ENCODE measurements around the gene CHCT1.
"Not testable (repeated sequence)": the region's sequence is repeated elsewhere in the genome, so short reads cannot be mapped to it uniquely, and the experiment has no call there.

The CHCT1 gene

GRCh38 chr17:60422162-60422665 is at the start of gene CHCT1:
Gene CHCT1, plus strand, starts transcription at chr17:60422489. Its CDS starts 104 bp downstream, at chr17:60422593.
- no peak for DNase-seq (ENCODE audit: low read depth)

- DNase-seq (ENCODE audit: low read depth): no peak
These were observed 49.4 kb upstream of the CHCT1 start for GRCh38 chr17:60372790-60373483.

- not testable (repeated sequence) for DNase-seq (ENCODE audit: low read depth)
These were observed 44.1 kb upstream of the CHCT1 start for GRCh38 chr17:60378187-60378586.

DNA sequence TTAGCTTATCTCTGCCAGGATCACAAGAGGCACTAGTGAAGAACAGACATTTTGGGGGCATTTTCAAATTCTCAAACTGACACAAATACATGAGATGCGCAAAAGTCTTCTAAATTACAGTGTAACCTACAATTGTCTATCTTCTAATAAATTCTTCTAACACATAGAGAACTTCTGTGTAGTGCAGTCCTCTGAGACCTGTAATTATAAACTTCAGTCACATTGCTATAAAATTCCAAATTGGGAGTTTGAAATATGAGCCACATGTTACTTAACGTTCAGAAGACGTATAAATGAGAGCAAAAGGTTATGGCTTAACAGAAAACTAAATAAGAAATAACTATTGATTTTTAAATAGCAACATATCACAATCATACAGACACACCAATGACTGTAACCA is 42.8 kb upstream of the CHCT1 start:
- DNase-seq (ENCODE audit: low read depth): not testable (repeated sequence)

GRCh38 chr17:60381958-60382357 is 40.3 kb upstream of the CHCT1 start:
- DNase-seq (ENCODE audit: low read depth): no peak

- DNase-seq (ENCODE audit: low read depth): no peak
These were observed 38.9 kb upstream of the CHCT1 start for GRCh38 chr17:60383379-60383778.

DNA sequence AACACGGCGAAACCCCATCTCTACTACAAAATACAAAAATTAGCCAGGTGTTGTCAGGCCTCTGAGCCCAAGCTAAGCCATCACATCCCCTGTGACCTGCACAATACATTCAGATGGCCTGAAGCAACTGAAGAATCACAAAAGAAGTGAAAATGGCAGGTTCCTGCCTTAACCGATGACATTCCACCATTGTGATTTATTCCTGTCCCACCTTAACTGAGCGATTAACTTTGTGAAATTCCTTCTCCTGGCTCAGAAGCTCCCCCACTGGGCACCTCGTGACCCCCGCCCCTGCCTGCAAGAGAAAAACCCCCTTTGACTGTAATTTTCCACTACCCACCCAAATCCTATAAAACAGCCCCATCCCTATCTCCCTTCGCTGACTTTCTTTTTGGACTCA is 37.4 kb upstream of the CHCT1 start:
- not testable (repeated sequence) for DNase-seq (ENCODE audit: low read depth)

DNA sequence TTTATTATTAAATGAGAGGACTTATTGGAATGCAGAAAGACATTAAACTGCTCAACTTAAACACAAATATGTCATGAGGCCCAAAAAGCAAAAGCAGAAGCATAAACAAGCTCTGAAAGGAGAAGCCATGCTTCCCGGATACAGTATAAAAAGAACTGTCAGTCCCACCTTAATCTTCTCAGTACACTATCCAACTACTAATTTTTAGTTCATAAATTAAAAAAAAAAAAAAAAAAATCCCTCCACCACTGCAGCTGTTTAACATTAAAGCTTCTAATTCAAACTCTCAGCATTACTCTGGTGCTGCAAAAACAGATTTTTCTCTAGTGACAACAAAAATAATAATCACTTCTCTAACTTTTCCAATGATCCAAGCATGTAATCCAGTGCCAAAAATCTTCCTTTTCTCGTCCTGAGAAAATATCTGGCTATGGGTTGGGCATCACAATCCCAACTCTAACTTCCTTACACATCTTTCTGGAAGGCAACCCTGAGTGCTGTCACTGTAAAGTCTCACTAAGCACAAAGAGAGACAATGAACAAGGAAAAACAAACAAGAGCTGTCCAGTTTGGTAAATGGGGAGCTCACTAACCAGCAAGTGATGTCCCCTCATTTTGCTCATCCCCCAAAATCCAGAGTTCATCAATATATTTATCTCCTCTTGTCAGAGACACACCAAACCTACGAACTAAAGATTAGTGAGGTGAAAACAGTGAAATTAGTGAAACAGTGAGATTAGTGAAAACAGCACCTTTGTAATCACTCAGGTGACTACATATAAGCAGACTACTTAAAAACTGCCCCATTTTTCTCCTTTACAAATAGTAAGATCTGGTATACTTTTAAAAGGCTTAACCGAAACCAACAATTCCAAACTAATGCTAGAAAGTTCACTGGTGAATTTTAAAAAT is 35.9 kb upstream of the CHCT1 start:
- no peak for DNase-seq (ENCODE audit: low read depth)

DNA sequence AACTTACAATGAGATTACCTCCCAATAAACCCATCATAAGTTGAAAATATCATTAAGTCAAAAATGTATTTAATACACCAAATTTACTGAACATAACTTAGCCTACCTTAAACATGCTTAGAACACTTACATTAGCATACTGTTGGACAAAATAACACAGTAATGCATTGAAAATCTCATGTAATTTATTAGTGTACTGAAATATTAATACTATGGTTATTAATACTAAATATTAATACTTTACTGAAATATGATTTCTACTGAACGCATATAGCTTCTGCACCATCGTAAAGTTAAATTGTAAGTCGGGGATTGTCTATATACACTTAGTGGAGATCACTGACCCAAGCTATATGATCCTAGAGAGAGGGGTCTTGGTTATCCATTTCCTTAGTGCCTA is 34.6 kb upstream of the CHCT1 start:
- DNase-seq (ENCODE audit: low read depth): no peak

DNA sequence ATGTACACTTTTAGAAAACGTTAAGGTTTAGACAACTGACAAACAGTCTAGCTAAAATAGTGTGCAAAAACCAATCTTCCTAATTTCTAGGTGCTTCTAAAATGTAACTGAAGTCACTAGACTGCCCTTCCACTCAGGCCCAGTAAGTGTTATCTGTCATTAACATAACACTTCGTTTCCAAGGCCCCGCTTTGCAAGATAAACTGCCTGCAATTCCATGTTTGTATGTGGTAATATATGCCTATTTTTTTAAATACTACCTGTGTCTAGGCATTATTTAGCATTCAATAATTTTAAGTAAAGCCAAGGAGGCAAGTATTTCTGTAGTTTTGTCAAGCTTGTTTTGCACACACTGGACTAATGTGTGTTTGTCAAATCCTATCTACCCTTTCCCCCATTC is 33.5 kb upstream of the CHCT1 start:
- no peak for DNase-seq (ENCODE audit: low read depth)

- no peak for DNase-seq (ENCODE audit: low read depth)
These were observed 32.1 kb upstream of the CHCT1 start for GRCh38 chr17:60390186-60390585.

GRCh38 chr17:60390925-60391470 is 31.3 kb upstream of the CHCT1 start:
- DNase-seq (ENCODE audit: low read depth): no peak

GRCh38 chr17:60391471-60392041 is 30.7 kb upstream of the CHCT1 start:
- no peak for DNase-seq (ENCODE audit: low read depth)

GRCh38 chr17:60392042-60392844 is 30.0 kb upstream of the CHCT1 start, which contains the start of gene USP32:
Gene USP32, minus strand, starts transcription at chr17:60392133. Its CDS starts 194 bp downstream, at chr17:60391939.
- peak; percentile 97 for DNase-seq (ENCODE audit: low read depth)

- no peak for DNase-seq (ENCODE audit: low read depth)
These were observed 29.2 kb upstream of the CHCT1 start for GRCh38 chr17:60392845-60393702.

DNA sequence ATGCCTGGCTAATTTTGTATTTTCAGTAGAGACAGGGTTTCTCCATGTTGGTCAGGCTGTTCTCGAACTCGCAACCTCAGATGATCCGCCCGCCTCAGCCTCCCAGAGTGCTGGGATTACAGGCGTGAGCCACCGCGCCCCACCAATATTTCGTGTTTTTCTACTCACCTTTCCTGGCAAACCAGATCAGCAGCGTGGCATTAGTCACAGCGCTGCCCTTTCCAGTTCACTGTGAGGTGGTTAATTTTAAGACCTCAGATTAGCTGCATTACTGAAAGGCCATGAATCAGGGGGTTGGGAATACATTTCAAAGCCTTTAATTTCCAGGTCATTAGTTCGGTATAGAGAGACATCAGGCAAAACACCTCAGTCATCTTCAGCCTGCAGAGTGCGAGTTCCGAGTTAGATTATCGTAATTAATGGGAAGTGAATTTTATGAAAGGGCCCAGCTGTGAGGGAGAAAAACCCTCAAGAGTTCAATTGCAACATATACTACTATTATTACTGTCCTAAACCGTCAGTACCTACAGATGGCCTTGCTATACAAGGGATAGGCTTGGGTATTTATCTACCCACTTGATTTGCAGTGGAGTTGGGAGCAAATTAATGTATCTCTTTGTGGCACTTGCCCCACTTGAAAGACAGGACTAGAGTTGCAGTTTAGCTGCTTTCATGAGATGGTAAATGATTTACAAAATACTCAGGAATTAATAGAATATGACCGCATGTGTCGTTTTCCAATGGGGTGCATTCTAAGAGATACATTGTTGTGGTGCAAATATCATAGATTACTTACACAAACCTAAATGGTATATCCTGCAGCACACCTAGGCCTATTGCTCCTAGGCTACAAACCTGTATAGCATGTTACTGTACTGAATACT is 28.2 kb upstream of the CHCT1 start:
- DNase-seq (ENCODE audit: low read depth): no peak

- DNase-seq (ENCODE audit: low read depth): no peak
These were observed 26.7 kb upstream of the CHCT1 start for GRCh38 chr17:60395508-60396065.

GRCh38 chr17:60396412-60396811 is 25.9 kb upstream of the CHCT1 start:
- no peak for DNase-seq (ENCODE audit: low read depth)

Data from activated T-helper 1 cell treated with Interleukin-2 at 50 U/mL for 16 hours (primary cell).